22Rv1 (cell line): Measurements from ENCODE around the gene SLC30A1.

Source experiments
- H3K27ac ChIP-seq: fragments of 450-650 bp; 2 replicates; pipeline ENCODE4 v1.5.1; 2017
- CTCF ChIP-seq: fragments of 450-650 bp; IDR thresholded peaks from 2 replicates; pipeline ENCODE4 v1.5.1; 2017; ENCODE audit warnings: mild to moderate bottlenecking
- ZFX ChIP-seq: fragments of 450-650 bp; IDR thresholded peaks from 2 replicates; pipeline ENCODE4 v1.6.1; 2017; ENCODE audit warnings: antibody characterized with exemption, borderline replicate concordance

The SLC30A1 gene

GRCh38 chr1:211613108-211613947 is 34.4 kb upstream of the SLC30A1 start:
- TF ChIP-seq ZFX: no peak
- TF ChIP-seq CTCF: no peak
- H3K27ac ChIP-seq: no peak overlapping the region

- TF ChIP-seq ZFX (no peak), CTCF (no peak)
Observed at GRCh38 chr1:211612786-211613107, 33.8 kb upstream of the SLC30A1 start.

GRCh38 chr1:211611818-211612217 is 32.9 kb upstream of the SLC30A1 start:
- H3K27ac ChIP-seq: no peak overlapping the region
- TF ChIP-seq ZFX: no peak
- no peak for TF ChIP-seq CTCF

More at GRCh38 chr1:211612786-211613107, 33.8 kb upstream of the SLC30A1 start:
- H3K27ac ChIP-seq: no peak overlapping the region

- no peak overlapping the region for H3K27ac ChIP-seq
- TF ChIP-seq ZFX: no peak
- TF ChIP-seq CTCF: no peak
Observed at GRCh38 chr1:211610779-211611556, 32.0 kb upstream of the SLC30A1 start.

- TF ChIP-seq CTCF (no peak), ZFX (no peak)
- H3K27ac ChIP-seq: no peak overlapping the region
Observed at GRCh38 chr1:211609120-211610024, 30.4 kb upstream of the SLC30A1 start.

- TF ChIP-seq ZFX: no peak
- no peak for TF ChIP-seq CTCF
- H3K27ac ChIP-seq: no peak overlapping the region
Observed at GRCh38 chr1:211607754-211608473, 29.0 kb upstream of the SLC30A1 start.
